NCI-H1105 (cell line): ENCODE results near the gene PRR35.
A peak's percentile ranks its signal among the peaks of the same experiment; 100 is the strongest.

ENCODE experiments used
- DNase-seq: peaks from one replicate; lab custom pipeline; 2025; lab: John Stamatoyannopoulos, UW

Gene PRR35

GRCh38 chr16:580946-581498, 20.8 kb downstream of the PRR35 start:
- DNase-seq, result no peak

GRCh38 chr16:582218-582613, 22.0 kb downstream of the PRR35 start:
- DNase-seq, result no peak

DNA sequence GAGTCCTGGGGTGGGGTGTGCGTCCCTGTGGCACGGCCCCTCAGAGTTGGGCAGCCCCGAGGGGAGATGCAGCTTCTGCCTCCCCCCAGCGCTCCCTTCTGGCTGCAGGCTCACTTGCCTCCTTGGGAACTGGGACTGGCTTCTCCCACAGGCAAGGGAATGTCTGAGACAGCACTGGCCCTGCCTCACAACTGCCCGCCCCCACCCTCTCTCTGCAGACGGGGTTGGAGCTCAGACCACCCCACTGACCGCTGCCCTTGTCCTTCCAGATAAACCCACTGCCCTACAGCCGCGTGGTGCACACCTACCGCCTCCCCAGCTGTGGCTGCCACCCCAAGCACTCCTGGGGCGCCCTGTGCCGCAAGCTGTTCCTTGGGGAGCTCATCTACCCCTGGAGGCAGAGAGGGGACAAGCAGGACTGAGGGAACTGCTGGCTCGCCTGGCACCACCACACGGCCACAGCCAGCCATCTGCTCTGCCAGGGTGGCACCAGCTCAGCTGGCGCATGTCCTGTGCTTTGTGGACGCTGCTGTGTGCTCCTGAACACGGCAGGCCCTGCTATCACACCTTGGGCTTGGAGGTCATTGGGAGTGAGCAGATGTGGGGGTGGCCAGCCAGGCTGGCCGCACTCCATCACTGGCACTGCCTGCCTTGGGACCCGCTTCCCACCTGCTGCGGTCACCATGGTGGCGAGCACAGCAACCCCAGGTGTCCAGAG, 22.6 kb downstream of the PRR35 start:
- no peak for DNase-seq

DNA sequence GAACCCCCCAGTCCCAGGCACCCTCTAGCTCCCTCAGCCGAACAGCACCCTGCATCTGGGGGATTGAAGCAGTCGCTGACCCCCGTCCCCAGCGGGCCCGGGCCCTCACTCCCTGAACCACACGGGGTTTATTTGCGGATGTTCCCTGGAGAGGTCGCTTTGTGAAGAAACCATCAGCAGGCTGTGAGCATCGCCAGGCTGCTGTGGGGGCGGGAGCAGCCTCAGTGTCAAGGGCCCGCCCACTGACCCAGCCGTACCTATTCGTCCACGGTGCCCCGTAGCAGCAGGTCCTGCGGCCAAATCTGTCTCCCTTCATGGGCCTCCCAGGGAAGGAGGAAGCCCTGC, 23.2 kb downstream of the PRR35 start:
- DNase-seq, result no peak

- peak; percentile 32 for DNase-seq
Observed at GRCh38 chr16:583815-584591, 23.8 kb downstream of the PRR35 start.

GRCh38 chr16:585351-585750, 25.2 kb downstream of the PRR35 start:
- DNase-seq, result no peak

DNA sequence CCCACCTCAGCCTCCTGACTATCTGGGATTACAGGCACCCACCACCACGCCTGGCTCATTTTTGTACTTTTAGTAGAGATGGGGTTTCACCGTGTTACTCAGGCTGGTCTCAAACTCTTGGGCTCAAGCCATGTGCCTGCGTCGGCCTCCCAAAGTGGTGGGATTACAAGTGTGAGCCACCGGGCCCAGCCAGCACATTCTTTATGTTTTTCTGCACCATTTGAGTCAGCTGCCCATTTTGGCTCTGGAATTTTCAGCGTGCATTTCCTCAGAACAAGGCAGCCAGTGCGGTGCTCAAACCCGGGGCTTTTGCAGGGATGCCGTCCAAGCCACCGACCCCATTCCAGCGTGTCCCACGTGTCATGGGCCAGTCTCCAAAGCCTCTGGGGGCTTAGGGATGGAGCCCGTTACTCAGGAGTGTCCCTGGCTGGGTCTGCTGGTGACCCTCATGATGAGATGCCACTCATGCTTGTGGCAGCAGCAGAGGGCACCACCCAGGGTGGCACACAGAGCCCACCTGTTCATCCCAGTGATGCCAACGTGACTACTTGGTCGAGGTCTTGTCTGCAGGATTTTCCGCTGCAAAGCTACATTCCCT, 26.0 kb downstream of the PRR35 start:
- no peak for DNase-seq

DNA sequence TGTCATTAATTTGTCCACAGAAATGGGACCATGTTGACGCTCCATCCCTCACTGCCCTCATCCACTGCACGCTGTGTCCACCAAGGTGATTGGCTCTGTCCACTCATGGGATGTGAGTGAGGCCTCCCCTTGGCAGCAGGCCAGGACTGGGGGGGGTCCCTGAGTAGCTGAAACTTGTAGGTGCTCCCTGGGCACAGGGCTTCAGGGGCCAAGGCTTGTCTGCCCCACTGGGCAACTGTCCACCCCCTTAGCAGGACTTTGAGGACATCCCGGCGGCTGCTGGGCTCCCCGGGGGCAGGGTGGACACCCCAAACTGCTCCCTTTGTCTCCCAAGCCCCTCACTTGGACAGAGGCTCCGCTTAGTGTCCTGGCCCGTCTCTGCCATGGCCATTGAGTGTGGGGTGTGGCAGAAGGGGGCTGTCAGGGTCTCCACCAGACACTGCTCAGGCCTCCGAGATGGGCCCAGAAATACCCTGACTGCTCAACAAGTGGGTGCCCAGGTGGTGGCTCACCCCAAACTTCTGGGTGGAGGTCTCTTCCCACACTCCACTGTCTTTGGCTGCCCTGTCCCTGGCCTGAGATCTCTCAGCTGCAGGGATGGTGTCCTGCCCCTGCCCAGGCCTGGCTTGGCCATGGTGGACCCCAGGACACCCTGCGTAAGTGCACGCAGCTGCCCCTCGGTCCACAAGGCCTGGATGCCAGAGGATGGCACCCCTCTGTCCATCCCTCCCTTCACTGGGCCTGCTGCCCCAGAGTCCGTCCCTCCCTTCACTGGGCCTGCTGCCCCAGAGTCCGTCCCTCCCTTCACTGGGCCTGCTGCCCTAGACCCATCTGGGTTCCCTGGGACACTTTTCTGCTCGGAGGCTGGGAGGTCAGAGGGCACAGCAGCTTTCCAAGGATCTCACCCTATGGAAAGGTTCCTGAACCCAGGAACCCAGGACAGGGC, 26.7 kb downstream of the PRR35 start:
- DNase-seq, result no peak

DNA sequence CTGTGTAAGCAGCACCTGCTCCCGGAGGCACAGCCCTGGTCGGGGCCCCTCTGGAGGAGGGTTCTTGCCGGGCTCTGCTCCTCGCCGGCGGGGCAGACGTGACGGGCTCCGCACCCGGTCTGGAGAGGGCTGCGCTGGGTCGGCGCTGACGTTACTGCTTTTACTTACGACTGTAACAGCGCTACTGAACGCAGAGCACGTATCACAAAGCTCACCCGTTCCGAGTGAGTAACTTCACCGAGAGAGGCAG, 28.4 kb downstream of the PRR35 start:
- DNase-seq, result no peak

DNA sequence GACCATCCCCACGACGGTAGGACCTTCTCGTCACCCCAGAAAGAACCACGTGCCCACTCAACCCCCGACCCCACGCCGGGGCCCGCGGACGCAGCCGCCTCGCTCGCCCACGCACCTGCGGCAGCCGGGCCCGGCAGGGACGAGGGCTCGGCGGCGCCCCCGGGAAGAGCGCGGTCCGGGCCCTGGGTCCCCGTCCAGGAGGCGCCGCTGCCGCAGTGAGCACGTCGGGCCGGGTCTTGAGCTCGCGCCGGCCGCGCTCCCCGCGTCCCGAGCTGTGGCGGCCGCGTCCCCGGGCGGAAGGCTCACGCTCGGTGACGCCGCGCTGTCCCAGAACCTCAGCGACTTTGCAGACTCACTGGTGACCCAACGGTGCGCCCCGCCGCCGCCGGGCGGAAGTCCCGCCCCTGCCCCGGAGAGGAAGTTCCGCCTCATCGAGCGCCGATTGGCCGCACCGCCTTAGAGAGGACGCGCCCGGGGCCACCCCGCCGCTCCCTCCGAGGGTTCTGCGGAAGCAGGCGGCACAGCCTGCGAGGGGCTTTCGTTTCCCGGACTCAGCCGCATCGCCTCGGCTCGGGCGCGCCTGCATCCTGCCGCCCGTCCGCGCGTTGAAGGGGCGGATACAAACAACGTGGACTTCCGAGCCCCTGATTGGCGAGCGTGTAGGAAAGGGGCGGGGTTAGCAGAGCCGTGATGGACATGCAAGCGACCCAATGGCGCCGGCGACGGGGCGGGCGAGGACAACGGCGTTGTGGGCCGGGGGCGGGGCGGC, 28.9 kb downstream of the PRR35 start:
- peak; percentile 77 for DNase-seq

DNA sequence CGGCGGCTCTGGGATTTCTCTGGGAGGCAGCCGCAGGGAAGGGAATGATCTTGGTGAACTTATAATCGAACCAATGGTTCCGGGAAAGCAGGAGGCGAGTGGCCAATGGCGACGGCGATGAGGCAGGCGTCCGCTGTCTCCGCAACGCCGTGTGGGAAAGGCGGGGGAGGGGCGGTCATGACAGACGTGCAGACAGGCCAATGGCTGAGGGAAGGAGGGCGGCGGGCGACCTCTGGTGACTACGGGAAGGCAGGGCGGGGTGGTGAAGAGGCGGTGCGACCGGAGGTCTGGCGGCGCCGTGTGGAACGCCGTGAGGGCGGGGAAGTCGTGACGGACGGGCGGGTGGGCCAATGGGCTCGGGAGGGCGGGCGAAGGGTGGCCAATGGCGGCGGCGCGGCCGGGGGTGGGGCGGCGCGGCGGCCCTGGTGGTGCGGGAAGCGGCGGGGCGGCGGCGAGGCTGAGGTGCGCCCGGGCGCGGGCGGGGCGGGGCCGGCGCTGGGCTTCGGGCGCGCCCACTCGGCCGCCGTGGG, 29.5 kb downstream of the PRR35 start, which contains the start of gene RAB40C:
RAB40C (plus strand) TSS at position 409 of the 530 bp plus-strand sequence. CDS start 226 bp downstream, outside the sequence.
- DNase-seq, result peak; percentile 85

DNA sequence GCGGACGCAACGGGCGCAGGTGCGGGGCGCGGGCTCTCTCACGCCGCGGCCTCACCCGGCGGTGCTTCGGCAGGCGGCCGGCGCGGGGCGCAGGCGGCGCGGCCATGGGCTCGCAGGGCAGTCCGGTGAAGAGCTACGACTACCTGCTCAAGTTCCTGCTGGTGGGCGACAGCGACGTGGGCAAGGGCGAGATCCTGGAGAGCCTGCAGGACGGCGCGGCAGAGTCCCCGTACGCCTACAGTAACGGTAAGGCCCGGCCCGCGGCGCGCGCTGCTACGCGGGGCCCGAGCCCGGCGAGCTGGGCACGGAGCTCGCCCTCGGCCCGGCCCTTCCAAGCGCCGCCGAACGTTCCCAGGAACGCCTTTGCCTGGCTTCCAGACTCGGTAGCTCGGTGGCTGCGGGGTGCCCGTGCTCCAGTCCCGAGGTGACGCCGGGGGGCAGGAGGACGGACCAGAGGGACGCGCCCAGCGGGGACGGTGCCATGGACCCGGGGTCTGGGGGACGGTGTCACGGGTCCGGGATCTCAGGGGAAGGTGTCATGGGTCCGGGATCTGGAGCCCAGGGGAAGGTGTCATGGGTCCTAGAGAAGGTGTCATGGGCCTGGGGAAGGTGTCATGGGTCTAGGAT, 30.1 kb downstream of the PRR35 start:
- no peak for DNase-seq

GRCh38 chr16:590815-591200, 30.6 kb downstream of the PRR35 start:
- DNase-seq, result no peak

DNA sequence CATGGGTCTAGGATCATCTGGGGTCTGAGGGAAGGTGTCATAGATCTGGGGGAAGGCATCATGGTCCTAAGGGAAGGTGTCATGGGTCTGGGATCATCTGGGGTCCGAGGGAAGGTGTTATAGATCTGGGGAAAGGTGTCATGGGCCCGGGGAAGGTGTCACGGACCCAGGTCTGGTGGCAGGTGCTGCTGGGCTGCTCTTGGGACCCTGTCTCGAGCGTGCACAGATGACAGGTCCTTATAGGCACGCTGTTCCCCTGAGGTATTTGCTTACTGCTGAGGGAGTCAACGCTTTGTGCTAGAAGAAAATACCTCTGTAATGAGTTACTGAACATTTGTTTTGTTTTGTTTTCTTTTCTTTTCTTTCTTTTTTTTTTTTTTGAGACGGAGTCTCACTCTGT, 31.0 kb downstream of the PRR35 start:
- no peak for DNase-seq

DNA sequence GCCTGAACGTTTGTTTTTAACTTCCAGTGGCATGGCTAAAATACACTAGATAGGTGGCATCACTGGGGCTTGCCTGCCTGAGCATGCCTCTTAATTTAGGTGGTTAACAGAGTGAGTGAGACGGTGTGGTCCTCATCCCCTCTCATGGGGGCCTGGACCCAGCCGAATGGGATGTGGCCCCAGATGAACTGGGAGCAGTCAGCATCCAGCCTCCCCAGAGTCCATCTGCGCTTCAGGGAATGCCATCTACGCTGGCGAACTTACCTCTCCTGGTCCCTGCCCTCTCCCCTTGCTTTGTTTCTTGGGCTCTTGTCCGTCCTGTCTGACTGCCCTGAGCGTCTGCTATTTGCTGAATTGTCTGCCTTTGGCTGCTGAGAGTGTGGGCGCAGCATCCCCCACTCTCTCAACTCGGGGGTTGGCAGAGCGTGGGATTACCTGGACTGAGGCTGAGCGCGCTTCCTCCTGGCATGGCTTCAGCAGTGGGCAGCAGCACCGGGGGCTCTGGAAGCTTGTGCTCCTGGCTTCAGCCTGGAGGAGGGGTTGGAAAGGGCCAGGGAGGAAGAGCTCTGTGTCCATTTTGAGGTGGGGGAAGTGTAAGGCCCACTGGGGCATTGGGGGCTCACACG, 31.8 kb downstream of the PRR35 start:
- no peak for DNase-seq

DNA sequence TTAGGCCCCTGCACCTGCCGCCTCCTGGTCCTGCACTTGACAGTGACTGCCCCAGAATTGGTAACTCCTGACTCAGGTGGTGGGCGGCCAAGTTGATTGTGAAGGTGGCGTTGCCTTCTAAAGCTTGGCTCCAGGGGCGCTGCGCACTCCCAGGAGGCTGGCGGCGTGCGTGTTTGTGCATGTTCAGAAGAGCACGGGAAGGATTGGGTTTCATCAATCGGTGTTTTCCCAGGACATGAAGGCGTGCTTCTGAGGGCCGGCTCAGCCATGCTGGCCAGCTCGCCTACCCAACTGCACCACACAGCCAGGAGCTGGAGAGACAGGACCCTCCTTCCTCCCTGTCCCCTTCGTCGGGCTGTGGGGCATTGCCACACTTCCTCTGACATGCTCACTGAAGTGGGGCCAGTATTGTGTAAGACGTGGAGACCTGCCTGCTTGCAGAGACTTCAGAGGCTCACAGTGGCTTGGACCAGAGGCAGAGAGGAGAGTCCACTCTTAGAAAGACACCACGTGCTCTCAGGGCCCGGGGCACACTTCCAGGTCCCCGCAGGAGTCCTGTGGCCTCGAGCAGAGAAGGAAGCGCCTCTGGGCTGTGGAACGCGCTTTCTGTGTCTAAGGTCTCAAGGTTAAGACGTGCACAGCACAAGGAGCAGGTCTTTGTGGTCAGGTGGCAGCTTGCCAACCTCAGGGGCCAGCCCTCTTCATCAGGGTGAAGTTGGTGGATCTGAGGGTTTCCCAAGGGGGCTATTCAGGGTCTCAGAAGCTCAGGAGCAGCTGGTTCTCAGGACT, 32.5 kb downstream of the PRR35 start:
- peak; percentile 69 for DNase-seq

GRCh38 chr16:593406-593805, 33.2 kb downstream of the PRR35 start:
- no peak for DNase-seq

DNA sequence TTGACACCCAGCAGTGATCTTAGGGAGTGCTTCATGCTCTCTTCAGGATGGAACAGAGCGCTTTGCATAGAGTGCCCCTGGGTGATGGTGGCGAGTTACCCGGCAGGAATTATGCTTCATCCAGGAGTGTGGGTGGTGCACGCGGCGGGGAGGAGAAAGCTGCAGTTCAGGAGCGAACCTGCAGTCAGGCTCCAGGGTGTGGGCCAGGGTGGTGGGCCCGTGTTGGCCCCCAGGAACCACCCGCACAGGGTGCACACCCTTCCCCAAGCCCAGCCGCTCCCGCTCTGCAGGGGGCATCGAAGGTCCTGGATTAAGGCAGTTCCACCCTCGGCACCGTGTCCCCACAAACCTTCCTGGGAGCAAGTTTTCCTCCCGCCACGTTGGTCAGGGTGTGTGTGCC, 33.6 kb downstream of the PRR35 start:
- DNase-seq, result no peak

- no peak for DNase-seq
Observed at GRCh38 chr16:595094-595528, 34.9 kb downstream of the PRR35 start.
